MV-4-11 (cell line): Measurements from ENCODE around the gene FITM2.
"Not testable (repeated sequence)": the region's sequence is repeated elsewhere in the genome, so short reads cannot be mapped to it uniquely, and the experiment has no call there.

ENCODE experiments used
- DNase-seq: peaks from one replicate; lab custom pipeline; 2025; lab: John Stamatoyannopoulos, UW

The FITM2 gene

DNA sequence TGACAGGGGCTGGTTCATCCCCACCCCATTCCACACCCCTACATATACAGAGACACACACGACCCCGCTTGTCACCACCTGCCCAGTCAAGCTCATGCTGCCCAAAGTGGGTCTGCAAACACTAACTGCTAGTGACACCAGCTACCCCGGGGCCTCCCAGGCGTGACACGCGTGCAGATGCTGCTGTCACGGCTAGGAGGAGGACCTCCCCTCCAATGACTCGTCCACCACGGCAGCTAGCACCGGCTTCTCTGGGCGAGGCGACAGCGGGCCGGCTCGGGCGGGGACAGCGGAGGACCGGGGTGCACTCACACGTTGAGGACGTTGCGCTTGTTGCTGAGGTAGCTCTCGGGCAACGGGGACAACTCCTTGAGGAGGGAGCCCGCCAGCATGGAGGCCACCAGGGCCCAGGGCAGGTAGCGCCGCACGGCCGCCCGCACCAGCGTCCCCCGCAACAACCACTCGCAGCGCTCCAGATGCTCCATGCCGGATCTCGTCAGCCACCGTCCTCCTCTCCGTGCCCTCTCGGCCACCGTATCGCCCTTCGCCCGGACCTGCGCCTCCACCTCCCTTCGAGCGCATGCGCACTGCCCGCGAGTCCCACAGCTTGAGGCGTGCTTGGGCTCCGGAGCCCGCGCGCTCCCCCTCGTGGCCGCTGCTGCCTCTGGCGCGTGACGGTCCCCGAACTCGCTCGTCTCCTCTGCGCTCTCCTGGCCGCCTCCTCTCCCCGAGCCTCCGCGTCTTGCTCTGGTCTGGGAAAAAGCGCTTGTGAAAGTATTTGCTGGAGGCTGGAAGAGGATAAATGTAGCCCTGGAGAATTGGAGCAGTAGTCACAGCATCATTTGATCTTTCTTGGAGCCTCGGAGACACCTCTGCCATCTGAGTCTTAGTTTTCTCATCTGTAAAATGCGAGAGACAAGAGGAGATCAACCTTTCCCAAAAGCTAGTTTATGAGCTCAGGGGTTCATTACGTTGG is at the start of gene FITM2:
Gene FITM2 (minus strand): TSS at position 539 of the 976 bp plus-strand sequence. CDS start 54 bp downstream, at position 485.
- DNase-seq, result peak; percentile 91

DNA sequence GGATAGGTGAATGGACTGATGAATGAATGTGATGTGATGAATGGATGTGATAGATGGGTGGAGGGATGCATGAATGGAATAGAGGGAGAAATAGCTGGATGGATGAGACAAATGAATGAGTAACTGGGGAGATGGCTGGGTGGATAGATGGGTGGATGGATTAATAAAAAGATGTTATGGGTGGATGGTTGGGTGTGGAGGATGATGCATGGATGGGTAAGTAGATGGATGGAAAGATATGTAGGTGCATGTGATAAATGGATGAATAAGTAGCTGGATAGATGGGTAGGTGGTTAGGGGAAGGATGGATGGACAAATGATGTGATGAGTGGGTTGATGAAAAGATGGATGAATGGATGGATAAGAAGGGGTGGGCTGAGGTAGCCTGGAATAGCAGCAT is 49.2 kb upstream of the FITM2 start:
- DNase-seq, result no peak

- no peak for DNase-seq
These were observed 47.8 kb upstream of the FITM2 start for GRCh38 chr20:44358776-44359175.

DNA sequence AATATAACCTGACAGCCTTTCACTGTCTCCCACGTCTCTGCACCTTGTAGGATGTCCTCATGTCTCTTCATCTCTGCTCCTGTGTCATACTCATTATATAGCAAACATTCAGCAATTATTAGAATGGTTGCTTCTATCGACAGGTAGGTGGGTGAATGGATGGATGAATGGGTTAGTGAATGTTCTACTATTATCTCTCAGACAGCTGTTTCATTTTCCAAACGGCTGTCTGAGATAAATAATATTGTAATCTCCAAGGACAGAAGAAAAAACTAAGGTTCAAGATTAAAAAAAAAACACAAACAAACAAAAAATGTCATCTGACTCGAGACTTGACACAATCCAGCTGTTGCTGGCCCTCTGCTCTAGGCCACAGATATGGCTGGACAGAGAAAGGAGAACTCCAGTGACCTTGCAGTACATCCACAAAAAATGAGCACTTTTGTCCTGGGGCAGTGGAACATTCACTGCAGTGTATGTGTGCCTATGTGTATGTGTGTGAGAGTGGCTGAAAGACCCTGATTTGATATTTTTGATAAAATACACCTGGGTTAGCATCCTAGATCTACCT is 46.6 kb upstream of the FITM2 start:
- DNase-seq, result no peak

- no peak for DNase-seq
These were observed 46.0 kb upstream of the FITM2 start for GRCh38 chr20:44357020-44357419.

DNA sequence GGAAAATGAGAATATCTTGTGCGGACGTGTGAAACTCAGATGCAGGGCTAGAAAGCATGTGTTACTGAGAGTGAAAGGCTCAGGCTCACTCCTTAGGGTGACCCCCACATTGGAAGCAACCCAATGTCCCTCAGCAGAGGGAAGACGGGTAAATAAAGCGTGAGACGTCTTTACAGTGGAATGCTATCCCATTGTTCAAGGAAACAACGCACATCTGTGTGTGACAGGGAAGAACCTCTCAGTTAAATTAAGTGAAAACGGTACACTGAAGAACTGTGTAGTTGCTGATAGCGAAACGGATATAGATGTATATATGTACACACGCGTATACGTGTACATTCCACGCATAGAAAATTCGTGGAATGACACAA is 45.3 kb upstream of the FITM2 start:
- DNase-seq, result no peak

GRCh38 chr20:44355498-44356352 is 44.7 kb upstream of the FITM2 start, which contains the start of gene HNF4A:
Gene HNF4A (plus strand): TSS chr20:44355699. CDS start chr20:44355805, 106 bp downstream.
- DNase-seq, result no peak

DNA sequence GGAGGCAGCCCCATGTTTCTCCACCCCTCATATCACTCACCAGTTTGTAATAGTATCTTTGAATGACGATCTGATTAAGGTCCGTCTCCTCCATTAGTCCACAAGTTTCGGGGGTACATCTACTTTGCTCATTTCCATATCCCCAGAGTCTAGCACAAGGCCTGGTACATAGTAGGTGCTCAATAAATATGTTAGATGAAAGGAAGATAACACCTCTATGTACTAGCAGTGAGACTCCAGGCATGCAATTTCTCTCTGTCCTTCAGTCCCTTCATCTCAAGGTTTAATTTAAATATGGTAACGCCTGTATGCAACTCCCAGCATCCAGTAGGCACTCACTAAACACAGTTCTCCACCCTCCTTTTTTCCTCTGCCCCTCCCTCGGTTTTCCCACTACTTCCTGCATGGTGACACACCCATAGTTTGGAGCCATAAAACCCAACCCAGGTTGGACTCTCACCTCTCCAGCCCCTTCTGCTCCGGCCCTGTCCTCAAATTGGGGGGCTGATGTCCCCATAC is 44.0 kb upstream of the FITM2 start:
- no peak for DNase-seq

DNA sequence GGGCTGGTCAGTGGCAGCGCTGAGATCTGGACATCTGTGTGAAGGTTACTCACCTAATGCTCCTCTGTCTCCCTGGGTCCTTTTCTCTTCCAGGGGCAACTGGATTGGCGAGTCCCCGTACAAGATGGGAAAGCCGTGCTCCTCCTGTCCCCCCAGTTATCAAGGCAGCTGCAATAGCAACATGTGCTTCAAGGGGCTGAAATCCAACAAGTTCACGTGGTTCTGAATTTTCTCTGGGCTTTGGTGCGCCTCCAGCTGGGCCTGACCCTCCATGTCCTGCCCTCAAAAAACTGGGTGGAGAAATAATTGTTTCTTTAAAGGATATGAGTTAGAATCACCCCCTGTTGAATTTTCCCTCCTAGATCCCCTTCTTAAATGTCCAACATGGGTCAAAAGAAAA is 39.6 kb upstream of the FITM2 start:
- no peak for DNase-seq

DNA sequence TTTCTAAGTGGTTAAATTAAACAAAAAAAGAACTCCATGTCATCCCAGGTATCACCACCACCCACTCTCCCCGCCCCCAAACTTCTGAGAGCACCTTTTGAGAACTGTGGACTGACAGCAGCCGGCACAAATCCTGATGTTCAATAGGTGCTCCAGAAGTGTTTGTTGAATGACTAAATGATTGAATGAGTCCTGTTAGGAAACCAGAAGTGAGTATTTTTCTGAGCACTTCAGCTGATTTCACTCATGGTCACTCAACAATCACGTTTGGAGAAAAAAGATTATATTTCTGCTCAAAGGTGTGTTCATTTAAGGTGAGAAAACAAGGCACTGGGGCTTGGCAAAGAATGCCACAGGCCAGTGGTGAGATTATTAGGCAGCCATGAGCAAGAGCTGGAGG is 38.3 kb upstream of the FITM2 start:
- no peak for DNase-seq

GRCh38 chr20:44348168-44348659 is 37.2 kb upstream of the FITM2 start:
- DNase-seq, result no peak

DNA sequence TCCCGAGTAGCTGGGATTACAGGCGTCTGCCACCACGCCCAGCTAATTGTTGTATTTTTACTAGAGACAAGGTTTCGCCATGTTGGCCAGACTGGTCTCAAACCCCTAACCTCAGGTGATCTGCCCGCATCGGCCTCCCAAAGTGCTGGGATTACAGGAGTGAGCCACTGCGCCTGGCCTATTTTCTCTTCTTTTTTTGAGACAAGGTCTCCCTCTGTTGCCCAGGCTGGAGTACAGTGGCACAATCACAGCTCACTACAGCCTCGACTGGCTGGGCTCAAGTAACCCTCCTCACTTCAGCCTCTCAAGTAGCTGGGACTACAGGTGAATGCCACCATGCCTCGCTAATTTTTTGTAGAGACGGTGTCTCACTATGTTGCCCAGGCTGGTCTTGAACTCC is 34.9 kb upstream of the FITM2 start:
- DNase-seq, result not testable (repeated sequence)

DNA sequence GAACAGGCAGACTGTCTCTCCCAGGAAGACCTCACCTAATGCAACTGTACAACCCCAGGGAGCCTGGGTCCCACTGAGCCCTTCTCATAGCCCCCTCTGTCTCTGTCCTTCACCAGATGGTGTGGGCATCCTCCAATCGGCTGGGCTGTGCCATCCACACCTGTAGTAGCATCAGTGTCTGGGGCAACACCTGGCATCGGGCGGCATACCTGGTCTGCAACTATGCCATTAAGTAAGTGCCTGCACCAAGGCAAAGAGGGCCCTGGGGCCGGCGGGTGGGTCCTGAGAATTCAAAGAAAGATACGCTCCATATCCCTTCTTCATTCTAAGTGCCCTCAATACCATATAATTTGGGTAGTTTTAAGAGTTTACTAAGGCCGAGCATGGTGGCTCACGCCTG is 34.1 kb upstream of the FITM2 start:
- no peak for DNase-seq

DNA sequence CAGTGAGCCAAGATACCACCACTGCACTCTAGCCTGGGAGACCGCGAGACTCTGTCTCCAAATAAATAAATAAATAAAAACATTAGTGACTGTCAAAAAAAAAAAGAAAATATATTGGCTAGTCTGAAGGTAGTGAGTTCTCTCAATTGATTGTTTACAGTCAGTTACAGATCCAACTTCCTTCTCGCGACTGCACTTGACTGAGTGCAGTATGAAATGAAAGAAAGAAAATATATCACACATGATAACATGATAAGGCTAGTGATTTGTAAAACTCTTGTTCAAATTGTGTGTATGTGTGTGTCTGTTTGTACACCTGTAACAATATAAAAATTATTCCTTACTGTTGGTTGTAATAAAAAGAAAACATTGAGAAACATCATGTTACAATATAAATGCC is 33.7 kb upstream of the FITM2 start:
- no peak for DNase-seq

DNA sequence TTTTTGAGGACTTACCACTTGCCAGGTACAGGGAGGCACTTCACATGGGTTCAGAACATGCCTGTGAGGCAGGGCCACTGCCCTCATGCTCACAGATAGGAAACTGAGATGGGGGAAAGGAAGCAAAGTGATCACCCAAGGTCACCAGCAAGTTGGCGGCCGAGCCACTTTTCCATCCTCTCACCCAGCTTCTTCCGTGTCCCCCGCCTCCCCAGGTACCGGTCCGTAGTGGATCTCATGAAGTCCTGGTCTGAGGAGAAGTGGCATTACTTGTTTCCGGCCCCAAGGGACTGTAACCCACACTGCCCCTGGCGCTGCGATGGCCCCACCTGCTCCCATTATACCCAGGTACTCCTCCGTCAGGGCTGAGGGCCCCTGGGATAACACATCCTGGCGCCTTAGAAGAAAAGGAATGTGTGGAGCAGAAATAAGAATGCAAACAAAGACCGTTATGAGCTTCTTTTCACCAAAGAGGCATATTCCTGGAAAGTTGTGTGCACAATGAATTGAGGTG is 32.2 kb upstream of the FITM2 start:
- no peak for DNase-seq

DNA sequence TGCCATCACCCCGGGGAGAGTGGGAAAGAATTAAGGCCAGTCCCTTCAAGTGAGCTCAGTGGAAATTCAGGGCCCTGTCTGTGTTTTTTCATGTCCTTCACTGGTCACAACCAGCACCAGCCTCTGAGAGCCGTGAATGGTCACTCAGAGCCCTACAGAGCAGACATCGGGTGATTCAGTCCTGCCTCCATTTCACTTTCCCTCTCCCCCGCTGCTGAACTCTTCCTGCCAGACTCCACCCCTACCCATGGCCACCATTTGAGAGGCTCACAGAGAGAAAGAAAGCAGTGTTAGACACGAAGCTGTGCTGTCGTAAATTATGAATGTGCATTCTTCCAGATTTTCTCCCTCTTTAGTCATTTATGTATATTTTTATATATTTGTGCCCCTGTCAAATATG is 31.2 kb upstream of the FITM2 start:
- no peak for DNase-seq

GRCh38 chr20:44336725-44337380 is 25.9 kb upstream of the FITM2 start, which contains the start of gene R3HDML:
Gene R3HDML (plus strand): TSS chr20:44337043. CDS start chr20:44337158, 115 bp downstream.
- no peak for DNase-seq

GRCh38 chr20:44336086-44336485 is 25.1 kb upstream of the FITM2 start:
- no peak for DNase-seq

DNA sequence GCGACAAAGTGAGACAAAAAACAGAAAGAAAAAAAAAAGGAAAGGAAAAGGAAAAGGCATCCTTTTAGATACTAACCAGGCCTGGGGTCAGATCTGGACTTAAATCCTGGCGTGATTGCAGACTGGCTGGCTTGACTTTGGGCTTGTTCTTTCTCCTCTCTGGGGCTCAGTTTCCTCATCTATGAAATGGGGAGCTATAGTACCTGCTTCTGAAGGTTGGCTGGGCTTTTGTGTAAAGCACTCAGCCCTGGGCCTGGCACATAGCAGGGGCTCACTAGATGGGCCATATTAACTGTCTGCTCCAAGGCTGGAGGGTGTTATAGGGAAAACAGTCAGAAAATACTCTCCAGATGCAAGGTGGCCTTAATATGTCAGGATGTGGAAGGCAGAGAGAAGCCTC is 24.7 kb upstream of the FITM2 start:
- no peak for DNase-seq

- no peak for DNase-seq
These were observed 23.7 kb upstream of the FITM2 start for GRCh38 chr20:44334709-44335108.

GRCh38 chr20:44334306-44334705 is 23.3 kb upstream of the FITM2 start:
- no peak for DNase-seq
